Large intestine (tissue), 3 donors: ENCODE data around the gene CNTFR. TPM values are rescaled to one million over a fixed set of nuclear protein-coding genes. Genes with fewer than 3 reads are reported as not detected.
A peak's percentile ranks its signal among the peaks of the same experiment; 100 is the strongest.

Source experiments
- DNase-seq, 2 donors: peaks; one replicate each; pipeline versions ENCODE4 v3.0.0 to v3.0.0-alpha.2; 2013
- H3K27ac ChIP-seq: one replicate; pipeline ENCODE4 v1.5.1; 2013; ENCODE audit warnings: low read length
- H3K27me3 ChIP-seq: 2 replicates; pipeline ENCODE4 v1.6.1; 2013; ENCODE audit warnings: low read length; ENCODE audit not compliant: control insufficient read depth, insufficient read depth
- H3K36me3 ChIP-seq: 2 replicates; pipeline ENCODE4 v1.6.1; 2013; ENCODE audit warnings: low read length; ENCODE audit not compliant: control insufficient read depth, insufficient read depth
- H3K4me1 ChIP-seq: one replicate; pipeline ENCODE4 v1.6.1; 2013; ENCODE audit warnings: low read length; ENCODE audit not compliant: control insufficient read depth, insufficient read depth
- H3K4me3 ChIP-seq: one replicate; pipeline ENCODE4 v1.5.1; 2013; ENCODE audit warnings: low read length
- H3K9me3 ChIP-seq: one replicate; pipeline ENCODE4 v1.6.1; 2013; ENCODE audit warnings: mild to moderate bottlenecking, low read depth, low read length, moderate library complexity; ENCODE audit not compliant: control insufficient read depth
- WGBS: methylation state at CpG from one replicate; pipeline ENCODE4 v1.1.5; 2013; ENCODE audit warnings: low lambda C conversion rate; ENCODE audit not compliant: insufficient coverage; 5-methylcytosine and 5-hydroxymethylcytosine counted together
- polyA plus RNA-seq: library from polyadenylated mRNA; unstranded; fragments of 120-200 nt; gene quantifications from one replicate; pipeline ENCODE4 v1.2.1, GENCODE V29; 2013

CNTFR gene
- polyA plus RNA-seq, 1 donor, result 15.9 TPM

- WGBS, result no CpG with 5 or more reads among the region's 2 CpGs
These were observed 25.6 kb upstream of the CNTFR start for GRCh38 chr9:34615132-34615531.

GRCh38 chr9:34612788-34613390 lies 23.4 kb upstream of the CNTFR start:
- no CpG with 5 or more reads among the region's 15 CpGs for WGBS
- Histone ChIP-seq H3K36me3 (peaks cover 38% of the 10 kb centered on the region), H3K27ac (no peak overlapping the region), H3K27me3 (no peaks in the 10 kb centered on the region), H3K4me3 (peak overlapping the region; percentile 97), H3K4me1 (peaks cover 17% of the 10 kb centered on the region), H3K9me3 (no peaks in the 10 kb centered on the region)
- DNase-seq, result peak; percentile 63 to 70

More at GRCh38 chr9:34615132-34615531, 25.6 kb upstream of the CNTFR start:
- H3K9me3 ChIP-seq, result no peaks in the 10 kb centered on the region
- no peak for DNase-seq
- H3K4me1 ChIP-seq, result peaks cover 23% of the 10 kb centered on the region
- no peak overlapping the region for H3K27ac ChIP-seq
- no peak overlapping the region for H3K4me3 ChIP-seq
- H3K36me3 ChIP-seq, result peaks cover 45% of the 10 kb centered on the region
- H3K27me3 ChIP-seq, result no peaks in the 10 kb centered on the region

GRCh38 chr9:34611811-34612787 lies 22.6 kb upstream of the CNTFR start, which contains the start of gene RPP25L:
Gene RPP25L, minus strand, starts transcription at chr9:34612097. Its CDS starts 801 bp downstream, at chr9:34611296.
- Histone ChIP-seq H3K36me3 (peaks cover 30% of the 10 kb centered on the region), H3K4me1 (peaks cover 23% of the 10 kb centered on the region), H3K27me3 (no peaks in the 10 kb centered on the region), H3K27ac (peak within 1 kb of the TSS; percentile 84), H3K4me3 (peak within 1 kb of the TSS; percentile 97), H3K9me3 (no peaks in the 10 kb centered on the region)
- no CpG with 5 or more reads among the region's 77 CpGs for WGBS
- DNase-seq, result peak; percentile 80 to 90

GRCh38 chr9:34611251-34611810 lies 21.8 kb upstream of the CNTFR start:
- Histone ChIP-seq H3K9me3 (no peaks in the 10 kb centered on the region), H3K4me3 (peak overlapping the region; percentile 97), H3K27me3 (no peaks in the 10 kb centered on the region), H3K36me3 (peaks cover 23% of the 10 kb centered on the region), H3K4me1 (peaks cover 26% of the 10 kb centered on the region), H3K27ac (peak overlapping the region; percentile 77)
- peak in 1 of 2 donors; percentile 33 for DNase-seq
- WGBS, result no CpG with 5 or more reads among the region's 10 CpGs

GRCh38 chr9:34610434-34611206 lies 21.1 kb upstream of the CNTFR start:
- H3K27me3 ChIP-seq, result no peaks in the 10 kb centered on the region
- H3K4me3 ChIP-seq, result no peak overlapping the region
- no peaks in the 10 kb centered on the region for H3K9me3 ChIP-seq
- no CpG with 5 or more reads among the region's 20 CpGs for WGBS
- H3K4me1 ChIP-seq, result peaks cover 26% of the 10 kb centered on the region
- no peak for DNase-seq
- H3K36me3 ChIP-seq, result peaks cover 17% of the 10 kb centered on the region
- H3K27ac ChIP-seq, result no peak overlapping the region

GRCh38 chr9:34607331-34607730 lies 17.8 kb upstream of the CNTFR start:
- DNase-seq, result no peak
- Histone ChIP-seq H3K4me1 (peaks cover 19% of the 10 kb centered on the region), H3K4me3 (no peak overlapping the region), H3K27ac (peak overlapping the region; percentile 73), H3K27me3 (no peaks in the 10 kb centered on the region), H3K9me3 (no peaks in the 10 kb centered on the region), H3K36me3 (no peaks in the 10 kb centered on the region)
- WGBS, result 20% methylated on average over 2 of the region's 2 CpGs

- Histone ChIP-seq H3K36me3 (no peaks in the 10 kb centered on the region), H3K4me1 (peaks cover 17% of the 10 kb centered on the region), H3K27me3 (no peaks in the 10 kb centered on the region), H3K9me3 (no peaks in the 10 kb centered on the region), H3K27ac (peak overlapping the region; percentile 73), H3K4me3 (no peak overlapping the region)
- peak; percentile 82 to 88 for DNase-seq
- WGBS, result no CpG with 5 or more reads among the region's 3 CpGs
These were observed 17.4 kb upstream of the CNTFR start for GRCh38 chr9:34606905-34607304.

- no peak for DNase-seq
- no peak overlapping the region for H3K27ac ChIP-seq
- no peaks in the 10 kb centered on the region for H3K36me3 ChIP-seq
- no peak overlapping the region for H3K4me3 ChIP-seq
- H3K27me3 ChIP-seq, result peaks cover 1% of the 10 kb centered on the region
- no peaks in the 10 kb centered on the region for H3K9me3 ChIP-seq
- H3K4me1 ChIP-seq, result peaks cover 15% of the 10 kb centered on the region
These were observed 16.7 kb upstream of the CNTFR start for GRCh38 chr9:34606190-34606589.

- Histone ChIP-seq H3K4me3 (no peak overlapping the region), H3K36me3 (no peaks in the 10 kb centered on the region), H3K9me3 (no peaks in the 10 kb centered on the region), H3K4me1 (peaks cover 8% of the 10 kb centered on the region), H3K27me3 (peaks cover 16% of the 10 kb centered on the region), H3K27ac (no peak overlapping the region)
- DNase-seq, result peak; percentile 63 to 67
- no CpG with 5 or more reads among the region's 4 CpGs for WGBS
These were observed 14.2 kb upstream of the CNTFR start for GRCh38 chr9:34603610-34604231.
